GM18858 (cell line): ENCODE results near the gene NUMBL.
"Not testable (repeated sequence)": the region's sequence is repeated elsewhere in the genome, so short reads cannot be mapped to it uniquely, and the experiment has no call there.

Experiments used
- ATAC-seq: cut with Tn5 transposase; IDR thresholded peaks from one replicate; pipeline ENCODE4 v1.9.1; 2021; ENCODE audit not compliant: unreplicated experiment

NUMBL gene

DNA sequence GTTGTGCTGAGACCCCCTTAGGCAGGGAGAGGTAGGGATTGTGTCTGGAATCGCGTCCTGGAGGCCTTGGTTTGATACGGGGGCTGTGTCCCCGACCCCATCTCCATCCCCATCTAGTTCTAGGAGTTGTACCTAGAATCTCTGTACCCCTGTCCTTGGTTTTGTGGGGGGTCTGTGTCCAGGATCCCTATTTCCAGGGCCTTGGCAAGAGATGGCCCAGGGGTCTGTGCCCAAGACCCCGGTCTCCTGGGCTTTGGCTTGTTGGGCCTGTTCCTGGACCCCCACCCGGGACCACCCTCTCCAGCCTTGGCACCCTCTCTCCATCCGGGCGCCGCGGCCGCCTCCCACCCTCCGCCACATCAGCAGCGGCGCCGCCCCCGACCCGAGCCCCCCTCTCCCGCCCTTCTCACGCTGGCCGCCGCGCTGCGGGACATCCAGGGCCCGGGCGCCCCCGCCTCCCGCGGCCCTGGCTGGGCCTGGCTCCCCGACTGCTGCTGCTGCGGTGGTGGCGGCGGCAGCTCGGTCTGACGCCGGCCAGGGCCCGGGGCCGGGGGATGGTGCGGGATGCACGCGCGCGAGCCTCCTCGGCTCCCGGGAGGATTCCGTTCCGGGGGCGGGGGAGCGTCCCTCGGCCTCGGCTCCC lies at the start of gene NUMBL:
Gene NUMBL, minus strand, starts transcription at position 602 of the 643 bp plus-strand sequence. Its CDS starts 168 bp downstream, at position 434.
- ATAC-seq: no peak

DNA sequence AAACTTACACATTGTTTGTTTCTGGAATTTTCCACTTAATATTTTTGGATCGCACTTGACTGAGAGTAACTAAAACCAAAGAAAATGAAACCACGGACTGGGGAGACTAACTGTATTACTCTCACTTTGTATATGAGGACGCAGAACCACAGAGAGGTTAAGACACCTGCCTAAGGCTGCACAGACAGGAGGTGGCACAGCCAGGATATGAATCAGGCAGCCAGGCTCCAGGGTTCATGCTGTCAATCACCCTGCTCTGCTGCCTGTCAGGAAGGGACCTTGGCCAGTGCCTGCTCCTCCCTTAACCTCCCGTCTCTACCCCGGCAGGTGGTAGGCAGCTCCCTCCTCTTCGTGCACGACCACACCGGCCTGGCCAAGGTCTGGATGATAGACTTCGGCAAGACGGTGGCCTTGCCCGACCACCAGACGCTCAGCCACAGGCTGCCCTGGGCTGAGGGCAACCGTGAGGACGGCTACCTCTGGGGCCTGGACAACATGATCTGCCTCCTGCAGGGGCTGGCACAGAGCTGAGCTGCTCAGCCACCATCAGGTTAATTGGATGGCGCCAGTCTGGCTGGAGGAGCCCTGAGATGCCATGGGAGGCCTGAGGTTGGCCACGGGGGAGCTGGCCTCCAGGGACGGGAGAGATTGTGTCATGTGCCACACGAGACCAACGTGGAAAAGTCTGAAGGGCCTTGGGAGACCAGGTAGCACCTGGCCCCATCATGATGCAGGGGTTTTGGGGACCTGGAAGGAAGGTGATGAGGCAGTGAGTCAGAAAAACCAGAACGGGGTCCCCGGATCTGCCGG lies 48.8 kb upstream of the NUMBL start:
- ATAC-seq: no peak

DNA sequence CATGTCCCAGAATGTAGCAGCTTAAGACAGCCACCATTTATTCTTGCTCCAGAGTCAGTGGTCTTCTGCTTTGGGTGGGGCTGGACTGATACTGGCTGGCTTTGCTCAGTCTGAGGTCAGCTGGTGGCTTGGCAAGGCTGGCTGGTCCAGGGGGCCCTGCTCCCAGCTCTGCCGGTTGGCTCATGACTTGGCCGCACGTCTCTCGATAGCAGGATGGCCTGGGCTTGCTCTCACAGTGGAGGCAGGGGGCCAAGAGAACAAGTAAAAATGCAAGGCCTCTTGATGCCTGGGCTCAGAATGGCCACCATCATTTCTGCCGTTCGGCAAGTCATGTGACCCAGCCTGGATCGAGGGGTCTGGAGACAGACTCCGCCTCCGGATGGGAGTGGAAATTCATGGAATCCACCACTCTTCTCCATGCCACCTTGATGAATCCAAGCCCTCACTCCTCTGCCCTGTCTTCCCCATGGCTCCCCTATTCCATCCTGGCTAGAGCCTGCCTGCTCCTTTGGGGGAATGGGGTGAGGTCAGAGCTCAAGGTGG lies 46.7 kb upstream of the NUMBL start:
- ATAC-seq: no peak

DNA sequence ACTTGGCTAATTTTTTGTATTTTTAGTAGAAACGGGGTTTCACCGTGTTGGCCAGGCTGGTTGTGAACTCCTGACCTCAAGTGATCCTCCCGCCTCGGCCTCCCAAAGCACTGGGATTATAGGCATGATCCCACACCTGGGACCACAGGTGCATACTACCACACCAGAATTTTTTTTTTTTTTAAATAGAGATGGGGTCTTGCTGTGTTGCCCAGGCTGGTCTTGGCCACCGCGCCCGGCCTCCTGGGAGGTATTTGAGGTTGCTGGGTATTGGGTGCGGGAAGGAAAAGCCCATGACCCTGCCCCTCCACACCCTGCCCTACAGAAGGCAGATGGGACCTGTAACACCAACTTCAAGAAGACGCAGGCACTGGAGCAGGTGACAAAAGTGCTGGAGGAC lies 46.2 kb upstream of the NUMBL start:
- ATAC-seq: no peak

DNA sequence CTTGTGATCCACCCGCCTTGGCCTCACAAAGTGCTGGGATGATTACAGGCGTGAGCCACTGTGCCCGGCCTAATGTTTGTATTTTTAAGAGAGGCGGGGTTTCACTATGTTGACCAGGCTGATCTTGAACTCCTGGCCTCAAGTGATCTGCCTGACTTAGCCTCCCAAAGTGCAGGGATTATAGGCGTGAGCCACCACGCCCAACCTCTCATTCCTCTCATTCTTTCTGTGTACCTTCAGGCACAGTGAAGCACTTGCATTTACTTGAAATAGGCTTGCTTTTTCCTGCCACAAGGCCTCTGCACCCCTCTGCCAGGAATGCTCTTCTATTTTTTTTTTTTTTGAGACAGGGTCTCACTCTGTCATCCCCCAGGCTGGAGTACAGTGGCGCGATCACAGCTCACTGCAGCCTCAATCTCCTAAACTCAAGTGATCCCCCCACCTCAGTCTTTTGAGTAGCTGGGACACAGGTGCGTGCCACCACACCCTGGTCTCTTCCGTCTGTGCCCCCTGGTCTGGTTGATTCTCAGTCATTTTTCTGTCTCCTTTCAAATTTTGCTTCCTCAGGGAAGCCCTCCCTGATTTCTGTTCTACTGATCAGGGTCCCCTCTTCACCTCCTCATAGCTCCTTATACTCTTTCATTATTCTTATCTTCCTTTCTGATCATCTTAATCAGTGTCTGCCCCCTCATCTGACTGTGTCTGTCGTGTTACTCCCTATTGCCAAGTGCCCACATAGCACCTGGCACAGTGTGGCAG lies 44.7 kb upstream of the NUMBL start:
- no peak for ATAC-seq

DNA sequence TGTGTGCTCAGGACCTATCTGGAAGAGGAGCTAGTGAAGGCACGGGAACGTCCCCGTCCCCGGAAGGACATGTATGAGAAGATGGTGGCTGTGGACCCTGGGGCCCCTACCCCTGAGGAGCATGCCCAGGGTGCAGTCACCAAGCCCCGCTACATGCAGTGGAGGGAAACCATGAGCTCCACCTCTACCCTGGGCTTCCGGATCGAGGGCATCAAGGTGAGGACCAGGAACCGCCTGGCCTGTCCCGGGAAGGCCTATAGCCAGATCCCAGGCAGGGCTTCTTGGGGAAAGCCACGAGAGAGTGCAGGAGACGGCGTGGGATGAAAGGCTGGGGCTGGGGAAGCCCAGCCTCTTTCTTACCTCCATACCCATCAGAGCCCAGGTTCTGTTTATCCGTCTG lies 42.7 kb upstream of the NUMBL start:
- no peak for ATAC-seq

DNA sequence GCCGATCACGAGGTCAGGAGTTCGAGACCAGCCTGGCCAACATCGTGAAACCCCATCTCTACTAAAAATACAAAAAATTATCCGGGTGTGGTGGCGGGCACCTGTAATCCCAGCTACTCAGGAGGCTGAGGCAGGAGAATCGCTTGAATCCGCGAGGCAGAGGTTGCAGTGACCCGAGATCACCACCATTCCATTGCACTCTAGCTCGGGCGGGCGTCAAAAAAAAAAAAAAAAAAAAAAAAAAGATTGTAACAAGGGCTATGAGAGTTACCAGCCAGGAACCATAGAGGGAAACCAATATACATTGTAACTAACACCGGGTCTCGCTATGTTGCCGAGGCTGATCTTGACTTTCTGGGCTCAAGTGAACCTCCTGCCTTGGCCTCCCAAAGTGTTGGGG lies 41.9 kb upstream of the NUMBL start:
- not testable (repeated sequence) for ATAC-seq

DNA sequence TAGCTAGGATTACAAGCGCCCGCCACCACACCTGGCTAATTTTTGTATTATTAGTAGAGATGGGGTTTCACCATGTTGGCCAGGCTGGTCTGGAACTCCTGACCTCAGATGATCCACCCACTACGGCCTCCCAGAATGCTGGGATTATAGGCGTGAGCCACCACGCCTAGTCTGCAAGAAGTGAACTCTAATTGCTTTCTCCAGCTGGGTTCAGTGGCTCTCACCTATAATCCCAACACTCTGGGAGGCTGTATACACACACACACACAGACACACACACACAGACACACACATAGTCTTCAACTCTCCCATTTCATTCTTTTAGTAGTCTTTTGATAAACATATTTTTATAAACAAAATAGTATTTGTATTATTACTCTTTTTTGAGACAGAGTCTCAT lies 39.6 kb upstream of the NUMBL start:
- ATAC-seq: not testable (repeated sequence)

DNA sequence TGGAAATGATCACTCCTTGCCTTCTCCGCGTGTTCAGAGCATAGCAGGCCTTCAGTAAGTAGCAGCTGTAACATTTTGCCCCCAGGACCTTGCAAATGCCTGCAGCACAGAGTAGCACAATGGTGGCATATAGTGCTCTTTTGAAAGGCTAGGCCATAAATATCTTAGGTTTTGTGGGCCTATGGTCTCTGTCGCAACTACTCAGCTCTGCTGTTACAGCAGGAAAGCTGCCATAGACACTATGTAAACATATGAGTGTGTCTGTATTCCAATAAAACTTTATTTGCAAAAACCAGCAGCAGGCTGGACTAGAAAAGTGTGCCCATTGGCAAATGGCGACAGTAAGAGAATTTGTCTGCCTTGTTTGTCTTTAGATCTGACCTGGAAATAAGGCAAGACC lies 35.8 kb upstream of the NUMBL start:
- no peak for ATAC-seq

DNA sequence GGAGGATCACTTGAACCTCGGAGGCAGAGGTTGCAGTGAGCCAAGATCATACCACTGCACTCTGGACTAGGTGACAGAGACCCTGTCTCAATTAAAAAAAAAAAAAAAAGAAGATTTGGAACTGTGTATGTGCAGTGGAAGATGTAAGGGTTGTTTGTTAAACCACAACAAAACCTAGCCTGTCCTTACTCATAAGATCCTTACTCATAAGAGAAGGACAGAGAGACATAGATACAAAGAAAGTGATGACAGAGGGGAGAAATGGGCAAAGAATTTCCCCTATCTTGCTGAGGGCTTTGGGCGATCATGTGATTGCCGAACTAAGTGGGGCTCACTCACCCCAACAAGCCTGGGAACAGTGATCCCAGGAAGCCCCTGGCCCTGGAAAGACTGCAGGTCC lies 34.4 kb upstream of the NUMBL start:
- ATAC-seq: no peak

DNA sequence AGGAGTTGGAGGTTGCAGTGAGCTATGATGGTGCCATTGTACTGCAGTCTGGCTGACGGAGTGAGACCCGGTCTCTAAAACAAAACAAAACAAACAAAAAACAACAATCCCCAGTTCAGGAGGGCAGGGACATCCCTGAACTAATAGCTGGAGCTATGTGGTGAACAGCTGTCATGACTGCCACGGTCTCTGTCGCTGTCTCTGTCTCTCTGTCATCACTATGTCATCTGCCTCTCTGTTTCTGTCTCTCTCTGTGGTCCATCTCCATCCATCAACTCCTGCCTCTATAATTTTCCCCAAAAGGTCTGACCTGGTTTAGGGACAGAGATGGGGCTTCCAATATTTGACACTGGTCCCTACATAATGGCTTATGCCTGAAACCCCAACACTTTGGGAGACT lies 33.9 kb upstream of the NUMBL start:
- no peak for ATAC-seq

DNA sequence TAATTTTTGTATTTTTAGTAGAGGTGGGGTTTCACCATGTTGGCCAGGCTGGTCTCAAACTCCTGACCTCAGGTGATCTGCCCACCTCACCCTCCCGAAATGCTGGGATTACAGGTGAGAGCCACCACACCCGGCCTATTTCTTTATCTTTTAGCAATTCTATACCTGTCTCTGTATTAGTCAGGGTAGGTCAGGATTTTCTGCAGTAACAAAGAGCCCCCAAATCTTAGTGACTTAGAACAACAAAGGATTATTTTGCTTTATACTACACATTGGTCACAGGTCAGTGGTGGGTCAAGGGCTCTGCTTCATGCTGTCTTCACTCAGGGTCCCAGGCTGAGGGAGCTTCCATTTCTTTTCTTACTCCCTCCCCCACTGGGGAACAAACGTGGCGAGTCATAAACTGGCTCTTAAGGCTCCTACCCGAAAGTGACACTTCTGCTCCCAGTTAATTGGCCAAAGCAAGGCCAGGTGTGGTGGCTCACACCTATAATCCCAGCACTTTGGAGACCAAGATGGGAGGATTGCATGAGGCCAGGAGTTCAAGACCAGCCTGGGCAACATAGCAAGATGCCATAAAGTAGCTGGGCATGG lies 33.3 kb upstream of the NUMBL start:
- ATAC-seq: no peak

DNA sequence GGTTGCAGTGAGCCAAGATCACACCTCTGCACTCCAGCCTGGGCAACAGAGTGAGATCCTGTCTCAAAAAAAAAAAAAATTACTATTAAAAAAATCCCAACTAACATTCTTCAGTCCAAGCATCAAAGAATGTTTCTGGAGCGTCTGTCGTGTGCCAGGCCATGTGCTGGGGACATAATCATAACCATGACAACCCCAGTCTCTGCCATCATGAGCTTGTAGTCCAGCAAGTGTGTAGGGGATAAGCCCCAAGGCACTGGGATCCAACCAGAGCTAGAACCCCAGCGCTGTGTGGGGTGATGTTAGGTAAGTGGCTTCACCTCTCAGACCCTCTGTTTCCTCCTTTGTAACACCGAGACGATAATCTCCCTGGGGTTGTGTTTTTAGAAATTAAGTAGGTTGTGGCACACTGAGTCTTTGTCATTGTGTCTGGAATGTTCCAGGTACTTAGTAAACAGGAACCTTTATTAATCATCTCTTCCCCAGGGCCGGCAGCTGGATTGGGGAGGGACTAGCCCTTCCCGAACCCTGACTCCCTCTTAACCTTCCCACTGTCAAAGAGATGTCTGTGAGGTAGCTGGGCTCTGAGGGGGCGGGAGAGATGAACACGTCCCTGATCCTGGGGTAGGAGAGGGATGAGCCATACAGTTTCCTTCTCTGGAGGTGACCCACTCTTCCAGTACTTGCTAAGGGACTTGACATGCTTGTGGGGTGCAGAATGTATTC lies 31.6 kb upstream of the NUMBL start:
- no peak for ATAC-seq

DNA sequence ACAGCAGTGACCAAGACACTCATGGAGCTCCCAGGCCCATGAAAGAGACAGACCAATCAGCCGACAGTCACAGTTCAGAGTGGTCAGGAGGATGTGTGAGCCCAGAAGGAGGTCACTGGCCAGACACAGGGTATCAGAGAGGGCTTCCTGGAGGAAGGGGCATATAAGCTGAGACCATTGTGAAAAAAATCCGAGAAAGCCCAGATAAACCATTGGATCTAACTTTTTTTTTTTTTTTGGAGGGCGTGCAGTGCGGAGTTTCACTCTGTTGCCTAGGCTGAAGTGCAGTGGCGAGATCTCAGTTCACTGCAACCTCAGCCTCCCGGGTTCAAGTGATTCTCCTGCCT lies 30.7 kb upstream of the NUMBL start:
- no peak for ATAC-seq

DNA sequence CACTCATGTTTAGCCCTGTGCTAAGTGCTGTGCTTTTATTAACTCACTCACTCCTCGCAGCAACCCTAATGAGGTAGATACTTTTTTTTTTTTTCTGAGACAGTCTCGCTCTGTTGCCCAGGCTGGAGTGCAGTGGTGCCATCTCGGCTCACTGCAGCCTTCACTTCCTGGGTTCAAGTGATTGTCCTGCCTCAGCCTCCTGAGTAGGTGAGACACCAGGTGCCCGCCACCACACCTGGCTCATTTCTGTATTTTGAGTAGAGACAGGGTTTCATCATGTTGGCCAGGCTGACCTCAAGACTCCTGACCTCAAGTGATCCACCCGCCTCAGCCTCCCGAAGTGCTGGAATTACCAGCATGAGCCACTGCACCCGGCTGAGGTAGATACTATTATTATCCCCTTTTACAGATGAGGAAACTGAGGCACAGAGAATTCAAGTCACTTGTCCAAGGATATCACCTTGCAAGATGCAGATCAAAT lies 29.0 kb upstream of the NUMBL start:
- no peak for ATAC-seq

DNA sequence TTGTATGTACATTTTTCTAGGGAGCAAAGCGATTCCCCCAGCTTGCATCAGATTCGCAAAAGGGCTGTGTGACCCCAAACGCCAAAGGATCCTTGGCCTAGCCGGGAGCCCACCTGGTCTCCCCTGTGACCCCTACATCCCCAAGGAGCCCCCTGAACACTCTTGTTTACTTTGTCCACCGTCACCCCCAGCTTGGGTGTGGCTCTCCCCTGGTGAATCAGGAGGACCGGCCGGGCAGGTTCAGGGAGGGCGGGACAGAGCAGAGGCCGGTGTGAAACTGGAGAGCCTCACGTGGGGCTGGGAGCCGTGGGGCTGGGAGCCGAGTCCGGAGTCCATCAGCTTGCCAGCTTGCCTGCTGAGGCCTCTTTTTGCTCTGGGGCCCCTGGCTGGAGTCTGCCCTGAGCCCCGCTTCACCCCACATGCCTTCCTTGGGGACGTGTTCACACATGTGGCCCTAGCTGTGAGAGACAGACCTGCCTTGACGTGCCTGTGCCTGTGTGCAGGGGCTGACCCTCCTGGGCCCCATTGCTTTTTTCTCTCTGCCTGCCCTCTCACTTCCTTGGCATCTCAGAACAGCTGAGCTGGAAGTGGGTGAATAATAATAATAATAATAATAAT lies 28.4 kb upstream of the NUMBL start:
- ATAC-seq: no peak

DNA sequence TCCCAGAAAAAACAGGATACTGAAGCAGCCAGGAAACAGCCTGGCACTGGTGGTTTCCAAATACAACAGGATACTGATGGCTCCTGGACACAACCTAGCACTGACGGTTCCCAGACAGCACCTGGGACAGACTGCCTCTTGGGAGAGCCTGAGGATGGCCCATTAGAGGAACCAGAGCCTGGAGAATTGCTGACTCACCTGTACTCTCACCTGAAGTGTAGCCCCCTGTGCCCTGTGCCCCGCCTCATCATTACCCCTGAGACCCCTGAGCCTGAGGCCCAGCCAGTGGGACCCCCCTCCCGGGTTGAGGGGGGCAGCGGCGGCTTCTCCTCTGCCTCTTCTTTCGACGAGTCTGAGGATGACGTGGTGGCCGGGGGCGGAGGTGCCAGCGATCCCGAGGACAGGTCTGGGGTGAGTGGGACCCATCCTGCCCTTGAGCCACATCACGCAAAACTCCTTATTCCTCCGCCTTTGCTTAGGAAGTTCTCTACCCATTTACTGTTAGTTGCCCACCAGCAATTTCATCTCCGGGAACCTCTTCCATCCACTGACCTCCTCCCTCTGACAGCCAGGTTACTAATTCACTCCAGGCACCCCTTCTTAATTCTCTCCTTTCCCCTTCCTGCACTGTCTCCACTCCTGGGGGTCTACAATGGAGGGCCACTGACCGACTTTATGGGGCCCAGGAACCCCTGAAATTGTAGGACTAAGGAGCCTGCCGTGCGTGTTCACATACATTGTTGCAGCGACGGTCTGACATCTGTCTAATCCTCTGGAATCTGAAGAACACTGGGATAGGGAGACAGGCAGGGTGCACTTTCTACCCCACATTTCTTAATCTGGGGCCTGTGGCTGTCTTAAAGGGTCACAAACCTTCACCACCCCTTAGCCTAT lies 27.7 kb upstream of the NUMBL start:
- no peak for ATAC-seq

DNA sequence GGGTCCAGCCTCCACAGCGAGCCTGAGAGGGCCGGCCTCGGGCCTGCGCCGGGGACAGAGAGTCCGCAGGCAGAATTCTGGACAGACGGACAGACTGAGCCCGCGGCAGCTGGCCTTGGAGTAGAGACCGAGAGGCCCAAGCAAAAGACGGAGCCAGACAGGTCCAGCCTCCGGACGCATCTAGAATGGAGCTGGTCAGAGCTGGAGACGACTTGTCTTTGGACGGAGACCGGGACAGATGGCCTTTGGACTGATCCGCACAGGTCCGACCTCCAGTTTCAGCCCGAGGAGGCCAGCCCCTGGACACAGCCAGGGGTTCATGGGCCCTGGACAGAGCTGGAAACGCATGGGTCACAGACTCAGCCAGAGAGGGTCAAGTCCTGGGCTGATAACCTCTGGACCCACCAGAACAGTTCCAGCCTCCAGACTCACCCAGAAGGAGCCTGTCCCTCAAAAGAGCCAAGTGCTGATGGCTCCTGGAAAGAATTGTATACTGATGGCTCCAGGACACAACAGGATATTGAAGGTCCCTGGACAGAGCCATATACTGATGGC lies 27.0 kb upstream of the NUMBL start:
- ATAC-seq: no peak
